GM12878 (cell line): ENCODE data around the gene MDM4. TPM values are rescaled to one million over a fixed set of nuclear protein-coding genes. Genes with fewer than 3 reads are reported as not detected.
A peak's percentile ranks its signal among the peaks of the same experiment; 100 is the strongest.

ENCODE experiments used
- ATAC-seq: fragments of 200-7000 bp; cut with Tn5 transposase; 3 replicates; pipeline ENCODE4 v1.9.1; 2020; ENCODE audit warnings: mild to moderate bottlenecking, moderate library complexity
- BruUV-seq: library from RNA; stranded (reverse); fragments of 400-500 nt; replicated peaks from 2 replicates; lab custom pipeline; 2021; lab: Mats Ljungman, UMichigan
- CTCF ChIA-PET: fragments of 300-600 bp; sonication (Branson Sonifier 250); formaldehyde crosslinking; extraction: SDS; loops from one replicate; lab custom pipeline; 2021; ENCODE audit warnings: inconsistent platforms; lab: Yijun Ruan, JAX
- POLR2A ChIA-PET: fragments of 350-600 bp; formaldehyde crosslinking; extraction: SDS; loops from one replicate; lab custom pipeline; 2021; ENCODE audit warnings: inconsistent platforms; lab: Charles Lee
- RAD21 ChIA-PET: fragments of 300-600 bp; sonication (Branson Sonifier 250); formaldehyde crosslinking; loops from one replicate; lab custom pipeline; 2023; ENCODE audit warnings: antibody characterized with exemption; ENCODE audit not compliant: unreplicated experiment; lab: Charles Lee
- SMC1A ChIA-PET: fragments of 300-600 bp; sonication (Branson Sonifier 250); formaldehyde crosslinking; loops from one replicate; lab custom pipeline; 2023; ENCODE audit not compliant: unreplicated experiment, uncharacterized antibody; lab: Charles Lee
- DNase-seq: peaks from one replicate; pipeline ENCODE4 v3.0.0-alpha.2; 2011; ENCODE audit warnings: low read depth, low spot score
- FAIRE-seq: peaks from 3 replicates; lab custom pipeline; 2011; peaks lifted over from hg19 to GRCh38; lab: Jason Lieb, UNC
- H2AFZ ChIP-seq: 2 replicates; pipeline ENCODE4 v1.6.0; 2011; ENCODE audit warnings: low read depth, low read length, control low read depth; ENCODE audit not compliant: control insufficient read depth
- H3K27ac ChIP-seq: 2 replicates; pipeline ENCODE4 v1.5.1; 2011; ENCODE audit warnings: control low read depth; ENCODE audit not compliant: control insufficient read depth, insufficient read depth
- H3K27me3 ChIP-seq, 2 experiments: replicated peaks in 1 of 2; 2 replicates each; pipeline versions ENCODE4 v1.6.0 to v1.6.1; 2011; ENCODE audit warnings: low read length in 1 of 2; ENCODE audit not compliant: control insufficient read depth in 2 of 2, insufficient read depth in 2 of 2
- H3K36me3 ChIP-seq, 2 experiments: 2 replicates each; pipeline ENCODE4 v1.5.1; 2011; ENCODE audit warnings: low read length in 1 of 2; ENCODE audit not compliant: control insufficient read depth in 2 of 2, insufficient read depth in 2 of 2
- H3K4me1 ChIP-seq: 2 replicates; pipeline ENCODE4 v1.6.1; 2011; ENCODE audit warnings: mild to moderate bottlenecking, low read length, moderate library complexity, mixed read lengths; ENCODE audit not compliant: control insufficient read depth, insufficient read depth
- H3K4me2 ChIP-seq: 2 replicates; pipeline ENCODE4 v1.6.0; 2011; ENCODE audit warnings: control low read depth; ENCODE audit not compliant: control insufficient read depth, insufficient read depth
- H3K4me3 ChIP-seq: fragments of 200-600 bp; sonication (generic); 2 replicates; pipeline ENCODE4 v1.5.1; 2016
- H3K79me2 ChIP-seq: 2 replicates; pipeline ENCODE4 v1.6.0; 2011; ENCODE audit warnings: low read length; ENCODE audit not compliant: control insufficient read depth, insufficient read depth
- H3K9ac ChIP-seq: 2 replicates; pipeline ENCODE4 v1.8.0; 2011; ENCODE audit warnings: low read length, control low read depth, mixed read lengths; ENCODE audit not compliant: control insufficient read depth, insufficient read depth
- H3K9me3 ChIP-seq: replicated peaks from 3 replicates; pipeline ENCODE4 v1.5.1; 2011; ENCODE audit warnings: mild to moderate bottlenecking, low read length; ENCODE audit not compliant: control insufficient read depth, insufficient read depth
- H4K20me1 ChIP-seq: 2 replicates; pipeline ENCODE4 v1.6.0; 2011; ENCODE audit not compliant: control insufficient read depth, insufficient read depth
- ATF7 ChIP-seq: fragments of 450-650 bp; IDR thresholded peaks from 2 replicates; pipeline ENCODE4 v1.6.1; 2016; ENCODE audit warnings: low read depth, mild to moderate bottlenecking
- CREB1 ChIP-seq: IDR thresholded peaks from 2 replicates; pipeline ENCODE4 v1.6.1; 2012; ENCODE audit warnings: low read depth, mild to moderate bottlenecking, inconsistent platforms
- GABPA ChIP-seq: IDR thresholded peaks from 2 replicates; pipeline ENCODE4 v1.6.1; 2014; ENCODE audit warnings: antibody characterized with exemption, low read depth, mild to moderate bottlenecking, inconsistent platforms
- HDAC2 ChIP-seq: fragments of 200-600 bp; sonication (generic); IDR thresholded peaks from 2 replicates; pipeline ENCODE4 v1.6.1; 2017
- IKZF1 ChIP-seq: fragments of 450-650 bp; conservative IDR thresholded peaks from 2 replicates; pipeline ENCODE4 v1.6.1; 2017; ENCODE audit warnings: antibody characterized with exemption, mild to moderate bottlenecking
- NR2F1 ChIP-seq: fragments of 450-650 bp; conservative IDR thresholded peaks from 2 replicates; pipeline ENCODE4 v1.6.1; 2017; ENCODE audit warnings: mild to moderate bottlenecking
- PAX8 ChIP-seq: fragments of 450-650 bp; IDR thresholded peaks from 2 replicates; pipeline ENCODE4 v1.6.1; 2017; ENCODE audit warnings: mild to moderate bottlenecking, moderate library complexity
- SREBF2 ChIP-seq: IDR thresholded peaks from 2 replicates; pipeline ENCODE4 v1.6.1; 2012; ENCODE audit warnings: mild to moderate bottlenecking, low read length
- SRF ChIP-seq, 2 experiments: IDR thresholded peaks; 2 replicates each; pipeline ENCODE4 v1.6.1; 2011; ENCODE audit warnings: low read depth in 2 of 2, low read length in 2 of 2, mild to moderate bottlenecking in 1 of 2, moderate library complexity in 1 of 2
- TCF3 ChIP-seq: IDR thresholded peaks from 2 replicates; pipeline ENCODE4 v1.6.1; 2012; ENCODE audit warnings: low read depth, mild to moderate bottlenecking, low read length, borderline replicate concordance; ENCODE audit not compliant: insufficient read depth
- USF2 ChIP-seq: IDR thresholded peaks from 2 replicates; pipeline ENCODE4 v1.6.1; 2011; ENCODE audit warnings: low read depth, low read length, improper control_type of control experiment, borderline replicate concordance
- WGBS: methylation state at CpG from one replicate; pipeline ENCODE4 v1.1.6; 2016; ENCODE audit warnings: low lambda C conversion rate; ENCODE audit not compliant: insufficient replicate concordance, insufficient coverage; ENCODE audit errors: missing lambda C conversion rate; 5-methylcytosine and 5-hydroxymethylcytosine counted together
- in situ Hi-C: fragments of 300-500 bp; cut with MboI; formaldehyde crosslinking; loops from 9 replicates; pipeline ENCODE4 v1.14.3; 2018; ENCODE audit warnings: mixed read lengths
- intact Hi-C: fragments of 100-400 bp; cut with micrococcal nuclease; formaldehyde crosslinking; loops from one replicate; pipeline ENCODE4 v1.14.2; 2022; ENCODE audit not compliant: unreplicated experiment
- polyA plus RNA-seq, 11 experiments: library from polyadenylated mRNA; depleted of rRNA in 4 of 11; unstranded in 6 of 11; stranded (reverse) in 5 of 11; fragments of >200 nt; fragmentation: Nextera tagmentation in 4 of 11; fragmentation: Illumina TruSeq in 1 of 11; extraction: Ambion mirVana in 4 of 11; extraction: Trizol in 1 of 11; gene quantifications; 1 replicate in 1 of 11; 2 replicates in 10 of 11; pipeline versions ENCODE4 v1.2.1 to v1.2.3, GENCODE V29; 2011 to 2016; ENCODE audit warnings: inconsistent platforms in 2 of 11, missing spikeins in 2 of 11, low read depth in 1 of 11
- total RNA-seq, 4 experiments: library from RNA; depleted of rRNA in 3 of 4; stranded (reverse); fragments of >200 nt in 3 of 4; fragmentation: Illumina TruSeq in 1 of 4; extraction: Trizol in 1 of 4; gene quantifications; 2 replicates each; pipeline versions ENCODE4 v1.2.1 to v1.2.3, GENCODE V29; 2013 to 2021
- TF ChIP-seq, protein P1 (sequence below): IDR thresholded peaks from 2 replicates; pipeline ENCODE4 v1.6.1; 2012; ENCODE audit warnings: low read depth, low read length, improper control_type of control experiment
- TF ChIP-seq, protein P2 (sequence below): IDR thresholded peaks from 2 replicates; pipeline ENCODE4 v1.6.1; 2012; ENCODE audit warnings: mild to moderate bottlenecking, low read depth, low read length

The MDM4 gene
- total and polyA plus RNA-seq, 10 of the 15 experiments (the other 5 are each of a cell fraction or from before 2014, with no cell fraction given), result 2.5 to 74.4 (median 22.7) TPM

DNA sequence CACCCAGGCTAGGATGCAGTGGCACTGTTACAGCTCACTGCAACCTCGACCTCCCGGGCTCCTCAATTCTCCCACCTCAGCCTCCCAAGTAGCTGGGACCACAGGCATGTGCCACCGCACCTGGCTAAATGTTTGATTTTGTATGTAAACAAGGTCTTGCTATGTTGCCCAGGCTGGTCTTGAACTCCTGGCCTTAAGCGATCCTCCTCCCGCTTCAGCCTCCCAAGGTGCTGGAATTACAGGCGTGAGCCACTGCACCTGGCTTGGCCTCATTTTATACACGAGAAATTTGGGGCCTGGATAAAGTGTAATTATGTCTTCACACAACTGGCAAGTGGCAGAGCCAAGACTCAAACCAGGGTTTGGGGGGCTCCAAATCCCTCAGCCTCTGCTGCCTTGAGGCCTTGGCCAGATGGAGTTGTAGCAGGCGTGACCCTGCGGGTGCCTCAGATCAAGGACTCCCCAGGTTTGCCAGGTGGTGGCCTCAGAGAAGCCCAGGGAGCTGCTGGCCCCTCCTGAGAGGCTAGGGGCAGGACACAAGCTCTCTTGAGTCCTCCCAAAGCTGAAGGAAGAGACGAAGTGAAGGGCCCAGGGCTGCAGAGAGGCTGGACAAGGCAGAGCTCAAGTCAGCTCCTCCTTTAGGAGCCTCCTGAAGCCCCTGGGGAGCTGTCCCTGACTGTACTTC is 61.7 kb downstream of the MDM4 start:
- no peak for FAIRE-seq
- TF ChIP-seq USF2, result no peak
- TF ChIP-seq IKZF1, result no peak
- no peak for TF ChIP-seq PAX8
- no peak for TF ChIP-seq CREB1
- no peak for TF ChIP-seq TCF3
- TF ChIP-seq SREBF2, result no peak
- TF ChIP-seq NR2F1, result no peak
- TF ChIP-seq SRF (IDR thresholded peaks at IDR 0.05; ENCODE audit: low read depth in 2 of 2, low read length in 2 of 2), result no peak
- TF ChIP-seq, protein P1, sequence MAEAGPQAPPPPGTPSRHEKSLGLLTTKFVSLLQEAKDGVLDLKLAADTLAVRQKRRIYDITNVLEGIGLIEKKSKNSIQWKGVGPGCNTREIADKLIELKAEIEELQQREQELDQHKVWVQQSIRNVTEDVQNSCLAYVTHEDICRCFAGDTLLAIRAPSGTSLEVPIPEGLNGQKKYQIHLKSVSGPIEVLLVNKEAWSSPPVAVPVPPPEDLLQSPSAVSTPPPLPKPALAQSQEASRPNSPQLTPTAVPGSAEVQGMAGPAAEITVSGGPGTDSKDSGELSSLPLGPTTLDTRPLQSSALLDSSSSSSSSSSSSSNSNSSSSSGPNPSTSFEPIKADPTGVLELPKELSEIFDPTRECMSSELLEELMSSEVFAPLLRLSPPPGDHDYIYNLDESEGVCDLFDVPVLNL, result no peak
- no peak for TF ChIP-seq HDAC2
- TF ChIP-seq, protein P2, sequence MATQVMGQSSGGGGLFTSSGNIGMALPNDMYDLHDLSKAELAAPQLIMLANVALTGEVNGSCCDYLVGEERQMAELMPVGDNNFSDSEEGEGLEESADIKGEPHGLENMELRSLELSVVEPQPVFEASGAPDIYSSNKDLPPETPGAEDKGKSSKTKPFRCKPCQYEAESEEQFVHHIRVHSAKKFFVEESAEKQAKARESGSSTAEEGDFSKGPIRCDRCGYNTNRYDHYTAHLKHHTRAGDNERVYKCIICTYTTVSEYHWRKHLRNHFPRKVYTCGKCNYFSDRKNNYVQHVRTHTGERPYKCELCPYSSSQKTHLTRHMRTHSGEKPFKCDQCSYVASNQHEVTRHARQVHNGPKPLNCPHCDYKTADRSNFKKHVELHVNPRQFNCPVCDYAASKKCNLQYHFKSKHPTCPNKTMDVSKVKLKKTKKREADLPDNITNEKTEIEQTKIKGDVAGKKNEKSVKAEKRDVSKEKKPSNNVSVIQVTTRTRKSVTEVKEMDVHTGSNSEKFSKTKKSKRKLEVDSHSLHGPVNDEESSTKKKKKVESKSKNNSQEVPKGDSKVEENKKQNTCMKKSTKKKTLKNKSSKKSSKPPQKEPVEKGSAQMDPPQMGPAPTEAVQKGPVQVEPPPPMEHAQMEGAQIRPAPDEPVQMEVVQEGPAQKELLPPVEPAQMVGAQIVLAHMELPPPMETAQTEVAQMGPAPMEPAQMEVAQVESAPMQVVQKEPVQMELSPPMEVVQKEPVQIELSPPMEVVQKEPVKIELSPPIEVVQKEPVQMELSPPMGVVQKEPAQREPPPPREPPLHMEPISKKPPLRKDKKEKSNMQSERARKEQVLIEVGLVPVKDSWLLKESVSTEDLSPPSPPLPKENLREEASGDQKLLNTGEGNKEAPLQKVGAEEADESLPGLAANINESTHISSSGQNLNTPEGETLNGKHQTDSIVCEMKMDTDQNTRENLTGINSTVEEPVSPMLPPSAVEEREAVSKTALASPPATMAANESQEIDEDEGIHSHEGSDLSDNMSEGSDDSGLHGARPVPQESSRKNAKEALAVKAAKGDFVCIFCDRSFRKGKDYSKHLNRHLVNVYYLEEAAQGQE, result no peak
- TF ChIP-seq GABPA, result no peak
- no peak for TF ChIP-seq ATF7
- TF ChIP-seq, all 136 proteins: peak for 0
- H3K9ac ChIP-seq, result peak overlapping the region; percentile 48; the same call in 1 of the 2 replicates

More for the DNA sequence above, 61.7 kb downstream of the MDM4 start:
- BruUV-seq, result no TSS peak
- H3K27me3 ChIP-seq, result no peaks in the 10 kb centered on the region
- intact Hi-C loops (loop anchor here (1.0 kb wide), 1 partner anchor 13 kb away; no protein-coding TSS in a partner anchor), in situ Hi-C loops (no loop called here)
- ChIA-PET CTCF (interaction anchor here (0.6 to 7.5 kb wide), 7 partner anchors 11 to 229 kb away, joined by 3 to 59 read pairs (median 4); no protein-coding TSS in a partner anchor), POLR2A (interaction anchor here (0.5 to 1.9 kb wide), 4 partner anchors 23 to 61 kb away, joined by 3 to 5 read pairs (median 4); partner anchors contain the start of gene MDM4), SMC1A (interaction anchor here (0.9 to 4.1 kb wide), 9 partner anchors 9 to 230 kb away, joined by 3 to 23 read pairs (median 3); partner anchors contain the start of gene MDM4), RAD21 (interaction anchor here (0.9 to 4.5 kb wide), 9 partner anchors 12 to 228 kb away, joined by 3 to 30 read pairs (median 6); partner anchors contain the start of gene MDM4)
- 93% methylated on average over 10 of the region's 10 CpGs for WGBS
- H3K4me3 ChIP-seq, result peak overlapping the region; percentile 52; the same call in 1 of the 2 replicates
- peak overlapping the region; percentile 56 for H3K4me2 ChIP-seq
- H3K79me2 ChIP-seq, result no peaks in the 10 kb centered on the region
- H4K20me1 ChIP-seq, result no peaks in the 10 kb centered on the region
- H3K27ac ChIP-seq, result peak overlapping the region; percentile 52
- ATAC-seq (peak; percentile 8), DNase-seq (no peak)
- H3K36me3 ChIP-seq, result no peaks in the 10 kb centered on the region; a peak in 1 of 4 replicates
- no peak overlapping the region for H2AFZ ChIP-seq
- no peaks in the 10 kb centered on the region for H3K9me3 ChIP-seq
- peaks cover 23% of the 10 kb centered on the region for H3K4me1 ChIP-seq
